Testis (tissue), 2 donors: Measurements from ENCODE around the gene GOLPH3.

Experiments
- POLR2A ChIP-seq: fragments of 450-650 bp; IDR thresholded peaks from one replicate; pipeline ENCODE4 v1.6.1; 2017; ENCODE audit warnings: antibody characterized with exemption, mild to moderate bottlenecking, moderate library complexity
- TF ChIP-seq, protein P1 (sequence below), 3 experiments: fragments of 450-650 bp in 2 of 3; fragments of 200-600 bp in 1 of 3; sonication (generic) in 1 of 3; IDR thresholded peaks; one replicate each; pipeline ENCODE4 v1.5.1; 2016 to 2019; ENCODE audit warnings: antibody characterized with exemption in 3 of 3, mild to moderate bottlenecking in 2 of 3, moderate library complexity in 1 of 3

DNA sequence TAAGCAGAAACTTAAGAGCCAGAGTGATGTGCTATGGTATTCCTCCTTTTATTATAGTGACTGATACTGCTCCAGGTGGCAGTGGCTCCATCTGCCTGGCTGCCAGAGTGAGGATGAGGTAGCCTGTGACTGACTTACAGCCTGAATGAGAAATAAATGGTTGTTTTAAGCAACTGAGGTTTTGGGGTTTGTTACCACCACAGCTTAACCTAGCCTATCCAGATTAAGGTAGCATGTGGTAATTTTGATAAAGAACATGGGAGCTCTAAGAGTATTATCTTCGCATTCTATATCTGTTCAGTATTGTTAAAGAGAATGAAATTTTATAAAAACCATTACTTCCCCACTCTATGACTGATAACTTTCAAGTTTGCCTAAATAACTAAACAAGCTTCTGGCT lies 39.0 kb downstream of the GOLPH3 start:
- TF ChIP-seq, protein P1, sequence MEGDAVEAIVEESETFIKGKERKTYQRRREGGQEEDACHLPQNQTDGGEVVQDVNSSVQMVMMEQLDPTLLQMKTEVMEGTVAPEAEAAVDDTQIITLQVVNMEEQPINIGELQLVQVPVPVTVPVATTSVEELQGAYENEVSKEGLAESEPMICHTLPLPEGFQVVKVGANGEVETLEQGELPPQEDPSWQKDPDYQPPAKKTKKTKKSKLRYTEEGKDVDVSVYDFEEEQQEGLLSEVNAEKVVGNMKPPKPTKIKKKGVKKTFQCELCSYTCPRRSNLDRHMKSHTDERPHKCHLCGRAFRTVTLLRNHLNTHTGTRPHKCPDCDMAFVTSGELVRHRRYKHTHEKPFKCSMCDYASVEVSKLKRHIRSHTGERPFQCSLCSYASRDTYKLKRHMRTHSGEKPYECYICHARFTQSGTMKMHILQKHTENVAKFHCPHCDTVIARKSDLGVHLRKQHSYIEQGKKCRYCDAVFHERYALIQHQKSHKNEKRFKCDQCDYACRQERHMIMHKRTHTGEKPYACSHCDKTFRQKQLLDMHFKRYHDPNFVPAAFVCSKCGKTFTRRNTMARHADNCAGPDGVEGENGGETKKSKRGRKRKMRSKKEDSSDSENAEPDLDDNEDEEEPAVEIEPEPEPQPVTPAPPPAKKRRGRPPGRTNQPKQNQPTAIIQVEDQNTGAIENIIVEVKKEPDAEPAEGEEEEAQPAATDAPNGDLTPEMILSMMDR (IDR thresholded peaks at IDR 0.05) = no peak
- TF ChIP-seq POLR2A = no peak
